ENCODE data around the gene CXCL10.

Gene CXCL10

DNA sequence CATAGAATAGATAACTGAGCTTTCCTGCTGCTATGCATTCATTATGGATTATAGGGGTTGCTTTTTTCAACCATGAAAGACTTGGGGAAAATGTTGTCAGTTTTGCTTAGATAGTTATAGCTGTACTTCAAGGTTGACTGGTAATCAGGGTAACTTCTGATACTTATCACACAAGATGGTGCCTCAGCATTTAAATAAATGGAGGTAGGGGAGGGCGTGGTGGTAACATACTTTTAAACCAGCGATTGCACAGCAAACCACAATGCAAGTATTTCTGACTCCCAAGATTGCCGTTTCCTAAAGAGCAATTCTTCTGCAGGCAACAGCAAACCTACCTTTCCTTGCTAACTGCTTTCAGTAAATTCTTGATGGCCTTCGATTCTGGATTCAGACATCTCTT is 1.3 kb downstream of the CXCL10 start:
- no peak overlapping the region for H3K4me3 ChIP-seq (replicated peaks; ENCODE audit: insufficient read depth, low read length)
- no peaks in the 10 kb centered on the region for H3K27me3 ChIP-seq (ENCODE audit: insufficient read depth, poor library complexity, severe bottlenecking)
- no peak for DNase-seq (ENCODE audit: low read depth in 1 of 2, low spot score in 1 of 2)
- TF ChIP-seq SPI1 (IDR thresholded peaks at IDR 0.05; ENCODE audit: borderline replicate concordance, low read depth) (no peak), POLR2AphosphoS5 (IDR thresholded peaks at IDR 0.05; ENCODE audit: low read depth) (no peak), REST (IDR thresholded peaks at IDR 0.05; ENCODE audit: insufficient replicate concordance, low read depth) (no peak), GABPA (IDR thresholded peaks at IDR 0.05; ENCODE audit: low read depth) (no peak)
- TF ChIP-seq, protein P1, sequence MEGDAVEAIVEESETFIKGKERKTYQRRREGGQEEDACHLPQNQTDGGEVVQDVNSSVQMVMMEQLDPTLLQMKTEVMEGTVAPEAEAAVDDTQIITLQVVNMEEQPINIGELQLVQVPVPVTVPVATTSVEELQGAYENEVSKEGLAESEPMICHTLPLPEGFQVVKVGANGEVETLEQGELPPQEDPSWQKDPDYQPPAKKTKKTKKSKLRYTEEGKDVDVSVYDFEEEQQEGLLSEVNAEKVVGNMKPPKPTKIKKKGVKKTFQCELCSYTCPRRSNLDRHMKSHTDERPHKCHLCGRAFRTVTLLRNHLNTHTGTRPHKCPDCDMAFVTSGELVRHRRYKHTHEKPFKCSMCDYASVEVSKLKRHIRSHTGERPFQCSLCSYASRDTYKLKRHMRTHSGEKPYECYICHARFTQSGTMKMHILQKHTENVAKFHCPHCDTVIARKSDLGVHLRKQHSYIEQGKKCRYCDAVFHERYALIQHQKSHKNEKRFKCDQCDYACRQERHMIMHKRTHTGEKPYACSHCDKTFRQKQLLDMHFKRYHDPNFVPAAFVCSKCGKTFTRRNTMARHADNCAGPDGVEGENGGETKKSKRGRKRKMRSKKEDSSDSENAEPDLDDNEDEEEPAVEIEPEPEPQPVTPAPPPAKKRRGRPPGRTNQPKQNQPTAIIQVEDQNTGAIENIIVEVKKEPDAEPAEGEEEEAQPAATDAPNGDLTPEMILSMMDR (IDR thresholded peaks at IDR 0.05; ENCODE audit: insufficient read depth, low read length): no peak
- no peak overlapping the region for H3K27ac ChIP-seq (replicated peaks)

GRCh38 chr4:76017056-76017686 is 6.1 kb downstream of the CXCL10 start:
- Histone ChIP-seq H3K27ac (replicated peaks) (no peak overlapping the region), H3K4me3 (replicated peaks; ENCODE audit: insufficient read depth, low read length) (no peak overlapping the region)

GRCh38 chr4:76016393-76016792 is 6.9 kb downstream of the CXCL10 start:
- Histone ChIP-seq H3K4me3 (replicated peaks; ENCODE audit: insufficient read depth, low read length) (no peak overlapping the region), H3K27ac (replicated peaks) (no peak overlapping the region), H3K27me3 (ENCODE audit: insufficient read depth, poor library complexity, severe bottlenecking) (no peaks in the 10 kb centered on the region)
- no peak for DNase-seq (ENCODE audit: low read depth in 1 of 2, low spot score in 1 of 2)
- TF ChIP-seq REST (IDR thresholded peaks at IDR 0.05; ENCODE audit: insufficient replicate concordance, low read depth) (no peak), GABPA (IDR thresholded peaks at IDR 0.05; ENCODE audit: low read depth) (no peak), SPI1 (IDR thresholded peaks at IDR 0.05; ENCODE audit: borderline replicate concordance, low read depth) (no peak), POLR2AphosphoS5 (IDR thresholded peaks at IDR 0.05; ENCODE audit: low read depth) (no peak)

More at GRCh38 chr4:76017056-76017686, 6.1 kb downstream of the CXCL10 start:
- DNase-seq (ENCODE audit: low read depth in 1 of 2, low spot score in 1 of 2): no peak
- TF ChIP-seq REST (IDR thresholded peaks at IDR 0.05; ENCODE audit: insufficient replicate concordance, low read depth): no peak
- TF ChIP-seq, protein P1 (IDR thresholded peaks at IDR 0.05; ENCODE audit: insufficient read depth, low read length): no peak
- TF ChIP-seq POLR2AphosphoS5 (IDR thresholded peaks at IDR 0.05; ENCODE audit: low read depth): no peak
- no peak for TF ChIP-seq GABPA (IDR thresholded peaks at IDR 0.05; ENCODE audit: low read depth)
- TF ChIP-seq SPI1 (IDR thresholded peaks at IDR 0.05; ENCODE audit: borderline replicate concordance, low read depth): no peak
- no peaks in the 10 kb centered on the region for H3K27me3 ChIP-seq (ENCODE audit: insufficient read depth, poor library complexity, severe bottlenecking)
